ENCODE measurements around the gene GJC2.

DNA sequence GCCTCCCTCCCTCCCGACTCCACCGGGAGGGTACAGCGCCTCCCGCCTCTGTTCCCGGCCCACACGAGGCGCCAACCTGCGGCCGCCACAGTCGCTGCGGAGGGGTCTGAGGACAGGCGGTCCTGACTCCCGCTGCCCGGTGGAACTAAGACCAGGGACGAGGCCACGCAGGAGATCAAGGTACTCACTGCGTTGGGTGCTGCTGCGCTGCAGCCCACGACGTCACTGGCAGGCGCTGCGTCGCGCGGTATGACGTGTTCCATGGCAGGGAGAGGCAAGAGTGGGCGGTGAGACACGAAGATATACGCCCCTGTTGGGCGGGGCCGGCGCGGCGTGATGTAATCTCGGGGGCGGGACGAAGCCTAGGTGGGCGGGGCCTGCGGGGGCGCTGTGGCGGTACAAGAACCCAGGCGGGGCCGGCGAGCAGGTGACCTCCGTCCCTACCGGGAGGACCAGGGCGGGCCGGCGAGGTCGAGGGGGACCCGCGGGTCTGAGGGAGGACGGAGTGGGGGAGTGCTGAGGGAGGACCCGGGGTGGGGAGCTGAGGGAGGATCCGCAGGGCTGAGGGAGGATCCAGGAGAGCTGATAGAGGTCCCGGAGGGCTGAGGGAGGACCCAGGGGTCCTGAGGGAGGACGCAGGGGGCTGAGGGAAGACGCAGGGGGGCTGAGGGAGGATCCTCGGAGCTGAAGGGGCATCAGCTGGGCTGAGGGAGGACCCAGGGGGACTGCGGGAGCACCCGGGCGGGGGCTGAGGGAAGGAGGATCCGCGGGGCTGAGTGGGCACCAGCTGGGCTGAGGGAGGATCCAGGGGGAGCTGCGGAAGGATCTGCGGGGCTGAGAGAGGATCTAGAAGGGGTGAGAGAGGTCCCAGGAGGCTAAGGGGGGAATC, 40.4 kb upstream of the GJC2 start, which contains the start of gene MRPL55:
- TF ChIP-seq CTCF (IDR thresholded peaks at IDR 0.05; ENCODE audit: insufficient read depth, low read length) = no peak
- TF ChIP-seq GABPA (IDR thresholded peaks at IDR 0.05; ENCODE audit: low read depth) = no peak
- TF ChIP-seq POLR2AphosphoS5 (IDR thresholded peaks at IDR 0.05; ENCODE audit: low read depth) = peak; percentile 95
- no peak for TF ChIP-seq SPI1 (IDR thresholded peaks at IDR 0.05; ENCODE audit: borderline replicate concordance, low read depth)
- TF ChIP-seq REST (IDR thresholded peaks at IDR 0.05; ENCODE audit: insufficient replicate concordance, low read depth) = no peak

Measured in HL-60 (cell line).